ENCODE measurements around the gene SAP30BP.

SAP30BP gene

DNA sequence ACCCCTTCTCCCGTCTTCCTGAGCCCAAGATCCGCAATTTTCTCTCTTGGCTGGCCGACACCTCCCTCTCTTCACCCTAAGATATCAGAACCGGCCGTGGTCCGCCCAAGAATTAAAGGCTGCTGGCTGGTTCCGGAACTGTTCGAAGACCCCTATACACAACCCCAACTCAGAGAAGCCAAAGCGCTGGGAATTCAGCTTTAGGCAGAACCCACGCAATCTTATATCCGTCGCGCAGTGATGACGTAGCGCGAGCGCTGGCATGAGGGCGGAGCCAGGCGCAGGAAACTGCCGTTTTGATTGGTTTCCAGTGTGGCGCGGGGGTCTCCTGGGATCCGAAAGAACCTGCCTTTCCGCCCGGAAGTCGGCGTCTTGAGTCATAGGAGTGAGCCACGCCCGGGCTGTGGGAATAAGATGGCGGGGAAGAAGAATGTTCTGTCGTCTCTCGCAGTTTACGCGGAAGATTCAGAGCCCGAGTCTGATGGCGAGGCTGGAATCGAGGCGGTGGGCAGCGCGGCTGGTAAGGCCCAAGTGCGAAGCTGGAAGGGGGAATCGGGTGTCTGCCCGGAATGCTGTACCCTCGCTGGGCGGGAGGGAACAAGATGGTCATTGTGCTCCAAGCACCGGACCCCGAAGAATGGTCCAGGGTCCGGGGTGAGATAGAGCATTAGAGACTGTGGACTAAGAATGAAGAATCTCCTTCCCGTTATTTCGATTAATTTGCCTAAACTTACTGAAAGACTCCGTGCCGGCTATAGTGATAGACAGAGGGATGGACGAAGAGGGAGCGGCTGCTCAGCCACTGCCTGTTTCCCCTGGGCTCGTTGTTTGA lies at the start of gene SAP30BP, which contains the start of gene RECQL5:
SAP30BP (plus strand) TSS at position 380 of the 832 bp plus-strand sequence; CDS start at position 415, 35 bp downstream.
RECQL5 (minus strand) TSS at position 196 of the 832 bp plus-strand sequence. CDS start 597 bp downstream, outside the sequence.
- TF ChIP-seq, protein P1, sequence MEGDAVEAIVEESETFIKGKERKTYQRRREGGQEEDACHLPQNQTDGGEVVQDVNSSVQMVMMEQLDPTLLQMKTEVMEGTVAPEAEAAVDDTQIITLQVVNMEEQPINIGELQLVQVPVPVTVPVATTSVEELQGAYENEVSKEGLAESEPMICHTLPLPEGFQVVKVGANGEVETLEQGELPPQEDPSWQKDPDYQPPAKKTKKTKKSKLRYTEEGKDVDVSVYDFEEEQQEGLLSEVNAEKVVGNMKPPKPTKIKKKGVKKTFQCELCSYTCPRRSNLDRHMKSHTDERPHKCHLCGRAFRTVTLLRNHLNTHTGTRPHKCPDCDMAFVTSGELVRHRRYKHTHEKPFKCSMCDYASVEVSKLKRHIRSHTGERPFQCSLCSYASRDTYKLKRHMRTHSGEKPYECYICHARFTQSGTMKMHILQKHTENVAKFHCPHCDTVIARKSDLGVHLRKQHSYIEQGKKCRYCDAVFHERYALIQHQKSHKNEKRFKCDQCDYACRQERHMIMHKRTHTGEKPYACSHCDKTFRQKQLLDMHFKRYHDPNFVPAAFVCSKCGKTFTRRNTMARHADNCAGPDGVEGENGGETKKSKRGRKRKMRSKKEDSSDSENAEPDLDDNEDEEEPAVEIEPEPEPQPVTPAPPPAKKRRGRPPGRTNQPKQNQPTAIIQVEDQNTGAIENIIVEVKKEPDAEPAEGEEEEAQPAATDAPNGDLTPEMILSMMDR (IDR thresholded peaks at IDR 0.05; ENCODE audit: borderline replicate concordance, insufficient read depth, low read depth, low read length): no peak
- H3K4me3 ChIP-seq (ENCODE audit: low read depth, low read length): peak within 1 kb of the TSS; percentile 65

- no peak overlapping the region for H3K4me3 ChIP-seq (ENCODE audit: low read depth, low read length)
- TF ChIP-seq, protein P1 (IDR thresholded peaks at IDR 0.05; ENCODE audit: borderline replicate concordance, insufficient read depth, low read depth, low read length): no peak
Measured at GRCh38 chr17:75617675-75618074, 49.5 kb upstream of the SAP30BP start.

DNA sequence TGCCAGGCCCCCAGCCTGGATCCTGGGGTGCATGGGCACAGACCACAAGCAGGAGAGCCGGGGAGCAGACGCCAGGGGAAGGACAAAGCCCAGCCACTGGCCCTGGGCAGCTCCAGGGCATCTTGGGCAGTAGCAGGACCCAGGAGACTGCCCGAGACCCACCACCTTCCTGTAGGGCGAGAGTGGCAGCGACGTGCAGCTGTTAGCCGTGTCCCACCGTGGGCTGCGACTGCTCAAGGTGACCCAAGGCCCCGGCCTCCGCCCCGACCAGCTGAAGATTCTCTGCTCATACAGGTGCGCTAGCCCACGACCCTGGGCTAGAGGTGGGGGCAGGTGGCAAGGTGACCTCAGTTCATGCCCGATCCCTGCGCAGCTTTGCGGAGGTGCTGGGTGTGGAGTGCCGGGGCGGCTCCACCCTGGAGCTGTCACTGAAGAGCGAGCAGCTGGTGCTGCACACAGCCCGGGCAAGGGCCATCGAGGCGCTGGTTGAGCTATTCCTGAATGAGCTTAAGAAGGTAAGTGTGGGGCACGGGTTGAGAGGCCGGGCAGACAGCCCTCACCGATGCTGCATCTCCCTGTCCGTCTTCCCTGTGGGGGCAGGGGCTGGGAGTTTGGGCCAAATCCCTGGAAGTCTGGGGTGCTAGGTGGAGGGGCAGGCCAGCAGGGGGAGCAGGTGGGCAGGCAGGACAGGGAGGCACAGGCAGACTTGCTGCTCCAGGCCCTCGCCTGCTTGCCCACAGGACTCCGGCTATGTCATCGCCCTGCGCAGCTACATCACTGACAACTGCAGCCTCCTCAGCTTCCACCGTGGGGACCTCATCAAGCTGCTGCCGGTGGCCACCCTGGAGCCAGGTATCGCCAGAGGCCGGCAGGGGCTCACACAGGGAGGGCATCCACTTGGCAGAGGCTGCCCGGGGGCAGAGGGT lies 47.4 kb upstream of the SAP30BP start:
- TF ChIP-seq, protein P1 (IDR thresholded peaks at IDR 0.05; ENCODE audit: borderline replicate concordance, insufficient read depth, low read depth, low read length): peak; percentile 63
- H3K4me3 ChIP-seq (ENCODE audit: low read depth, low read length): no peak overlapping the region

GRCh38 chr17:75621489-75621888 lies 45.6 kb upstream of the SAP30BP start:
- TF ChIP-seq, protein P1 (IDR thresholded peaks at IDR 0.05; ENCODE audit: borderline replicate concordance, insufficient read depth, low read depth, low read length): no peak
- no peak overlapping the region for H3K4me3 ChIP-seq (ENCODE audit: low read depth, low read length)

- TF ChIP-seq, protein P1 (IDR thresholded peaks at IDR 0.05; ENCODE audit: borderline replicate concordance, insufficient read depth, low read depth, low read length): no peak
Measured at GRCh38 chr17:75622076-75622475, 45.1 kb upstream of the SAP30BP start.

DNA sequence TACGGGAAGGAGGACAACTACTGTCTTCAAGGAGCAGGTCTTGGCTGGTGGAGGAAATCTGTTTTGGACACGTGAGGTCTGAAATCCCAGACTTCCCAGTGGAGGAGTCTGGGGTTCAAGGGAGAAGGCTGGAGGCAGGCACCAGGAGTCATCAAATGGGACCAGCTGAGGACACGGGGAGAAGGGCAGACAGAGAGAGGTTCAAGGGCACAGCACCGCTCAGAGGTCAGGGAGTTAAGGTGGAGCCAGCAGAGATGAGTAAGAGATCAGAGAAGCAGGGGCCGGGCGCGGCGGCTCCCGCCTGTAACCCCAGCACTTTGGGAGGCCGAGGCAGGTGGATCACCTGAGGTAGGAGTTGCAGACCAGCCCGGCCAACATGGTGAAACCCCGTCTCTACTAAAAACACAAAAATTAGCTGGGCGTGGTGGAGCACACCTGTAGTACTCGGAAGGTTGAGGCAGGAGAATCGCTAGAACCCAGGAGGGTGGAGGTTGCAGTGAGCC lies 44.3 kb upstream of the SAP30BP start:
- TF ChIP-seq, protein P1 (IDR thresholded peaks at IDR 0.05; ENCODE audit: borderline replicate concordance, insufficient read depth, low read depth, low read length): no peak
- H3K4me3 ChIP-seq (ENCODE audit: low read depth, low read length): no peak overlapping the region

More at GRCh38 chr17:75622076-75622475, 45.1 kb upstream of the SAP30BP start:
- no peak overlapping the region for H3K4me3 ChIP-seq (ENCODE audit: low read depth, low read length)

Measured in GM12875 (cell line).